ENCODE data around the gene POLR2L.

The POLR2L gene

GRCh38 chr11:843818-844692, 1.7 kb upstream of the POLR2L start:
- H3K4me3 ChIP-seq (ENCODE audit: low read depth, low read length), result no peak overlapping the region
- no peak for TF ChIP-seq CTCF (IDR thresholded peaks at IDR 0.05; ENCODE audit: borderline replicate concordance, insufficient read depth, low read depth, low read length)

- TF ChIP-seq CTCF (IDR thresholded peaks at IDR 0.05; ENCODE audit: borderline replicate concordance, insufficient read depth, low read depth, low read length), result peak; percentile 15; the same call in 1 of the 2 replicates
- H3K4me3 ChIP-seq (ENCODE audit: low read depth, low read length), result peak overlapping the region; percentile 97
Measured at GRCh38 chr11:843086-843734, 881 bp upstream of the POLR2L start.

GRCh38 chr11:841981-842369, 354 bp downstream of the POLR2L start:
- TF ChIP-seq CTCF (IDR thresholded peaks at IDR 0.05; ENCODE audit: borderline replicate concordance, insufficient read depth, low read depth, low read length), result no peak
- H3K4me3 ChIP-seq (ENCODE audit: low read depth, low read length), result peak overlapping the region; percentile 97

- TF ChIP-seq CTCF (IDR thresholded peaks at IDR 0.05; ENCODE audit: borderline replicate concordance, insufficient read depth, low read depth, low read length), result peak; percentile 30; the same call in 1 of the 2 replicates
- no peak overlapping the region for H3K4me3 ChIP-seq (ENCODE audit: low read depth, low read length)
Measured at GRCh38 chr11:839875-840617, 2.3 kb downstream of the POLR2L start.

- no peak overlapping the region for H3K4me3 ChIP-seq (ENCODE audit: low read depth, low read length)
- TF ChIP-seq CTCF (IDR thresholded peaks at IDR 0.05; ENCODE audit: borderline replicate concordance, insufficient read depth, low read depth, low read length), result no peak
Measured at GRCh38 chr11:839280-839623, 3.1 kb downstream of the POLR2L start.

GRCh38 chr11:838441-839279, 3.7 kb downstream of the POLR2L start:
- 0 out of 2 replicates have a peak, but pooled peaks have one; percentile 26 for TF ChIP-seq CTCF (IDR thresholded peaks at IDR 0.05; ENCODE audit: borderline replicate concordance, insufficient read depth, low read depth, low read length)

More at GRCh38 chr11:838441-839279, 3.7 kb downstream of the POLR2L start:
- no peak overlapping the region for H3K4me3 ChIP-seq (ENCODE audit: low read depth, low read length)
